Endothelial cell (in vitro differentiated cells): Measurements from ENCODE around the gene FBXL13. TPM values are rescaled to one million over a fixed set of nuclear protein-coding genes. Genes with fewer than 3 reads are reported as not detected.

Experiments
- total RNA-seq: library from RNA; stranded (reverse); fragmentation: NEBNext Ultra II Directional; extraction: Animal tissue kit (Norgen Biotek cat#: 25700); gene quantifications from one replicate; pipeline ENCODE4 v1.2.1, GENCODE V29; 2021; ENCODE audit not compliant: unreplicated experiment

The FBXL13 gene
- total RNA-seq, 1 donor from 2014 or later: 3.4 TPM

Other genes starting within 250 kb of the FBXL13 start
- 0.92 TPM for gene LRRC17, start 161.8 kb downstream of the FBXL13 start, total RNA-seq
- gene ARMC10, start 344 bp upstream of the FBXL13 start, total RNA-seq: 26.0 TPM
- 6.1 TPM for gene NAPEPLD, start 74.3 kb upstream of the FBXL13 start, total RNA-seq
- gene PMPCB, start 222.6 kb upstream of the FBXL13 start, total RNA-seq: 101 TPM